ENCODE measurements around the gene CARS2.
"Not testable (repeated sequence)": the region's sequence is repeated elsewhere in the genome, so short reads cannot be mapped to it uniquely, and the experiment has no call there.

The CARS2 gene

GRCh38 chr13:110705826-110706569 lies at the start of gene CARS2:
Gene CARS2 (minus strand): TSS chr13:110706116. CDS start chr13:110706093, 23 bp downstream.
- DNase-seq = peak; percentile 64

- no peak for DNase-seq
These were observed 42.4 kb upstream of the CARS2 start for GRCh38 chr13:110748271-110748670.

GRCh38 chr13:110746438-110746837 lies 40.5 kb upstream of the CARS2 start:
- no peak for DNase-seq

GRCh38 chr13:110743687-110744086 lies 37.8 kb upstream of the CARS2 start:
- no peak for DNase-seq

- no peak for DNase-seq
These were observed 31.6 kb upstream of the CARS2 start for GRCh38 chr13:110737555-110737954.

GRCh38 chr13:110734561-110734960 lies 28.6 kb upstream of the CARS2 start:
- no peak for DNase-seq

- DNase-seq = no peak
These were observed 25.2 kb upstream of the CARS2 start for GRCh38 chr13:110731072-110731471.

- DNase-seq = no peak
These were observed 20.8 kb upstream of the CARS2 start for GRCh38 chr13:110726726-110727125.

GRCh38 chr13:110726153-110726552 lies 20.2 kb upstream of the CARS2 start:
- DNase-seq = not testable (repeated sequence)

GRCh38 chr13:110723598-110723997 lies 17.7 kb upstream of the CARS2 start:
- no peak for DNase-seq

GRCh38 chr13:110722971-110723370 lies 17.1 kb upstream of the CARS2 start:
- no peak for DNase-seq

- no peak for DNase-seq
These were observed 13.3 kb upstream of the CARS2 start for GRCh38 chr13:110719036-110719710.

GRCh38 chr13:110716247-110716515 lies 10.3 kb upstream of the CARS2 start:
- no peak for DNase-seq

GRCh38 chr13:110715395-110716246 lies 9.7 kb upstream of the CARS2 start:
- DNase-seq = peak; percentile 90

GRCh38 chr13:110714797-110715394 lies 9.0 kb upstream of the CARS2 start:
- no peak for DNase-seq

- DNase-seq = no peak
These were observed 8.3 kb upstream of the CARS2 start for GRCh38 chr13:110713981-110714796.

- no peak for DNase-seq
These were observed 7.7 kb upstream of the CARS2 start, which contains the start of gene ING1 for GRCh38 chr13:110713642-110713952. Gene ING1 (plus strand): TSS chr13:110713700. CDS start chr13:110714150, 450 bp downstream.

GRCh38 chr13:110712849-110713641 lies 7.1 kb upstream of the CARS2 start:
- peak; percentile 78 for DNase-seq

GRCh38 chr13:110712081-110712848 lies 6.3 kb upstream of the CARS2 start:
- peak; percentile 25 for DNase-seq

- DNase-seq = no peak
These were observed 855 bp upstream of the CARS2 start for GRCh38 chr13:110706570-110707372.

All from NCI-H446 treated with DMSO at 0.1 percent for 48 hours (cell line).